Gastrocnemius medialis (tissue), 4 donors: Measurements from ENCODE around the gene GRK1. TPM values are rescaled to one million over a fixed set of nuclear protein-coding genes. Genes with fewer than 3 reads are reported as not detected.

Source experiments
- ATAC-seq, 2 donors: fragments of 150-250 bp; one replicate each; pipeline ENCODE4 v1.9.1; 2016
- DNase-seq, 2 donors: peaks; one replicate each; pipeline ENCODE4 v3.0.0-alpha.2; 2019
- H3K27ac ChIP-seq, 4 donors: fragments of 200-600 bp; sonication (generic); 1 replicate in 1 of 4; 2 replicates in 3 of 4; pipeline ENCODE4 v1.5.1; 2016 to 2018; ENCODE audit warnings: mild to moderate bottlenecking in 2 of 4, moderate library complexity in 1 of 4
- H3K27me3 ChIP-seq, 3 donors: fragments of 200-600 bp; sonication (generic) in 2 of 3; 1 replicate in 1 of 3; 2 replicates in 2 of 3; pipeline versions ENCODE4 v1.5.1 to v1.6.0; 2016 to 2019; ENCODE audit warnings: mild to moderate bottlenecking in 1 of 3, moderate library complexity in 1 of 3
- H3K36me3 ChIP-seq, 2 donors: fragments of 200-600 bp; sonication (generic) in 1 of 2; one replicate each; pipeline ENCODE4 v1.5.1; 2017 to 2018
- H3K4me1 ChIP-seq, 2 donors: fragments of 200-600 bp; sonication (generic) in 1 of 2; one replicate each; pipeline ENCODE4 v1.5.1; 2016 to 2017; ENCODE audit warnings: mild to moderate bottlenecking in 2 of 2
- H3K4me3 ChIP-seq, 4 donors: fragments of 200-600 bp; sonication (generic) in 3 of 4; 1 replicate in 1 of 4; 2 replicates in 3 of 4; pipeline ENCODE4 v1.5.1; 2016 to 2019; ENCODE audit warnings: mild to moderate bottlenecking in 2 of 4
- H3K9me3 ChIP-seq, 3 donors: fragments of 200-600 bp; sonication (generic) in 2 of 3; 1 replicate in 1 of 3; 2 replicates in 2 of 3; pipeline ENCODE4 v1.5.1; 2016 to 2019
- CTCF ChIP-seq, 5 experiments: fragments of 450-650 bp in 3 of 5; fragments of 200-600 bp in 2 of 5; sonication (generic) in 2 of 5; IDR thresholded peaks in 4 of 5; conservative IDR thresholded peaks in 1 of 5; 1 replicate in 4 of 5; 2 replicates in 1 of 5; pipeline ENCODE4 v1.5.1; 2016 to 2019; ENCODE audit warnings: antibody characterized with exemption in 5 of 5, mild to moderate bottlenecking in 3 of 5, moderate library complexity in 3 of 5
- POLR2A ChIP-seq, 2 donors: fragments of 450-650 bp; IDR thresholded peaks; one replicate each; pipeline ENCODE4 v1.6.1; 2017; ENCODE audit warnings: antibody characterized with exemption in 2 of 2, mild to moderate bottlenecking in 2 of 2, moderate library complexity in 2 of 2
- in situ Hi-C, 4 donors: fragments of 200-750 bp; cut with MboI; loops; one replicate each; pipeline versions ENCODE4 v1.15.0 to v1.8.0; 2017; ENCODE audit warnings: low sequenced_read_pairs in 4 of 4
- intact Hi-C: fragments of 100-400 bp; cut with DNase I; formaldehyde crosslinking; loops from one replicate; pipeline ENCODE4 v1.15.1; 2023; ENCODE audit warnings: low total_unique reads
- total RNA-seq, 4 donors: library from RNA; depleted of rRNA; stranded (reverse); fragments of >200 nt; gene quantifications; one replicate each; pipeline versions ENCODE4 v1.1.0 to v1.2.3, GENCODE V29; 2016

Gene GRK1
- total RNA-seq, 4 donors from 2014 or later: 0.10 TPM; not detected in 3

- H3K9me3 ChIP-seq: no peaks in the 10 kb centered on the region
- TF ChIP-seq CTCF (IDR thresholded peaks at IDR 0.05 in 4 of 5, conservative IDR thresholded peaks at IDR 0.05 in 1 of 5) (no peak), POLR2A (IDR thresholded peaks at IDR 0.05) (no peak)
- no peaks in the 10 kb centered on the region for H3K4me1 ChIP-seq
- no peak overlapping the region for H3K27ac ChIP-seq
- no peak overlapping the region for H3K4me3 ChIP-seq
- in situ Hi-C loops: no loop called here
- H3K27me3 ChIP-seq: peaks cover 4 to 23% (median 15%) of the 10 kb centered on the region in 3 donors
- H3K36me3 ChIP-seq: no peaks in the 10 kb centered on the region
- ATAC-seq: no peak
- intact Hi-C loops: no loop called here
- no peak for DNase-seq
Observed at GRCh38 chr13:113732176-113732960, 65.3 kb downstream of the GRK1 start.

GRCh38 chr13:113732961-113733950, 66.2 kb downstream of the GRK1 start:
- no peak for ATAC-seq
- TF ChIP-seq CTCF (IDR thresholded peaks at IDR 0.05 in 4 of 5, conservative IDR thresholded peaks at IDR 0.05 in 1 of 5) (no peak), POLR2A (IDR thresholded peaks at IDR 0.05) (no peak)
- H3K4me1 ChIP-seq: no peaks in the 10 kb centered on the region
- in situ Hi-C loops: no loop called here
- no peak overlapping the region for H3K4me3 ChIP-seq
- no peak overlapping the region for H3K27ac ChIP-seq
- H3K36me3 ChIP-seq: no peaks in the 10 kb centered on the region
- H3K9me3 ChIP-seq: no peaks in the 10 kb centered on the region
- intact Hi-C loops: no loop called here
- peaks cover 4 to 23% (median 15%) of the 10 kb centered on the region in 3 donors for H3K27me3 ChIP-seq
- DNase-seq: no peak

- no peak for TF ChIP-seq CTCF (IDR thresholded peaks at IDR 0.05 in 4 of 5, conservative IDR thresholded peaks at IDR 0.05 in 1 of 5)
- no peak for TF ChIP-seq POLR2A (IDR thresholded peaks at IDR 0.05)
- DNase-seq: no peak
- H3K4me3 ChIP-seq: no peak overlapping the region
- in situ Hi-C loops: no loop called here
- intact Hi-C loops: no loop called here
- H3K27ac ChIP-seq: no peak overlapping the region
- H3K4me1 ChIP-seq: no peaks in the 10 kb centered on the region
- ATAC-seq: no peak
- peaks cover 4 to 23% (median 15%) of the 10 kb centered on the region in 3 donors for H3K27me3 ChIP-seq
- H3K36me3 ChIP-seq: no peaks in the 10 kb centered on the region
- H3K9me3 ChIP-seq: no peaks in the 10 kb centered on the region
Observed at GRCh38 chr13:113734099-113734825, 67.2 kb downstream of the GRK1 start.

GRCh38 chr13:113734826-113735125, 67.8 kb downstream of the GRK1 start:
- in situ Hi-C loops (no loop called here), intact Hi-C loops (no loop called here)
- peaks cover 4 to 17% (median 11%) of the 10 kb centered on the region in 3 donors for H3K27me3 ChIP-seq
- H3K36me3 ChIP-seq: no peaks in the 10 kb centered on the region
- no peaks in the 10 kb centered on the region for H3K9me3 ChIP-seq
- H3K4me1 ChIP-seq: no peaks in the 10 kb centered on the region
- TF ChIP-seq POLR2A (IDR thresholded peaks at IDR 0.05) (no peak), CTCF (IDR thresholded peaks at IDR 0.05 in 4 of 5, conservative IDR thresholded peaks at IDR 0.05 in 1 of 5) (no peak)
- ATAC-seq (no peak), DNase-seq (no peak)
- H3K4me3 ChIP-seq: no peak overlapping the region
- H3K27ac ChIP-seq: no peak overlapping the region
